ENCODE data around the gene TRIP12. TPM values are rescaled to one million over a fixed set of nuclear protein-coding genes. Genes with fewer than 3 reads are reported as not detected.

TRIP12 gene
- total RNA-seq, 4 donors from 2014 or later = 178 to 256 (median 193) TPM

DNA sequence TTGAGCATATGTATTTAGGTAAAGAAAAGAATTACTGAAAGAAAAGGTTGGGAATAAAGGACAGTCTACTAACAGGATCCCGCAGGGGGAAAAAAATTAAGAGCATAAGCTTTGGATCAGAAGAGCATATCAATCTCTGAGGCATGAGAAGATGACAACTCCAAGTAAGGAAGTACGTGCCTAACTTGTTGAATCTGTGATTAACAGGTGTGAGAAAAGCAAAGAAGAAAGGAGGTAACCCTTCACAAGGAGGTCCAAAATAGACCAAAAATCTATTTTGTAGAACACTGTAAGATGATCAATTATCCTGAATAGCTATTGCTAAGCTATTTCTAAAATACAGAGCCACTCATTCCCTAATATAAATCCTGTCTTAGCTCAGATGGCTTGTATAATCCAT is 32.8 kb downstream of the TRIP12 start:
- ATAC-seq (ENCODE audit: low FRiP score) (no peak), DNase-seq (ENCODE audit: low spot score) (no peak)
- TF ChIP-seq, protein P1, sequence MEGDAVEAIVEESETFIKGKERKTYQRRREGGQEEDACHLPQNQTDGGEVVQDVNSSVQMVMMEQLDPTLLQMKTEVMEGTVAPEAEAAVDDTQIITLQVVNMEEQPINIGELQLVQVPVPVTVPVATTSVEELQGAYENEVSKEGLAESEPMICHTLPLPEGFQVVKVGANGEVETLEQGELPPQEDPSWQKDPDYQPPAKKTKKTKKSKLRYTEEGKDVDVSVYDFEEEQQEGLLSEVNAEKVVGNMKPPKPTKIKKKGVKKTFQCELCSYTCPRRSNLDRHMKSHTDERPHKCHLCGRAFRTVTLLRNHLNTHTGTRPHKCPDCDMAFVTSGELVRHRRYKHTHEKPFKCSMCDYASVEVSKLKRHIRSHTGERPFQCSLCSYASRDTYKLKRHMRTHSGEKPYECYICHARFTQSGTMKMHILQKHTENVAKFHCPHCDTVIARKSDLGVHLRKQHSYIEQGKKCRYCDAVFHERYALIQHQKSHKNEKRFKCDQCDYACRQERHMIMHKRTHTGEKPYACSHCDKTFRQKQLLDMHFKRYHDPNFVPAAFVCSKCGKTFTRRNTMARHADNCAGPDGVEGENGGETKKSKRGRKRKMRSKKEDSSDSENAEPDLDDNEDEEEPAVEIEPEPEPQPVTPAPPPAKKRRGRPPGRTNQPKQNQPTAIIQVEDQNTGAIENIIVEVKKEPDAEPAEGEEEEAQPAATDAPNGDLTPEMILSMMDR (IDR thresholded peaks at IDR 0.05) = no peak

DNA sequence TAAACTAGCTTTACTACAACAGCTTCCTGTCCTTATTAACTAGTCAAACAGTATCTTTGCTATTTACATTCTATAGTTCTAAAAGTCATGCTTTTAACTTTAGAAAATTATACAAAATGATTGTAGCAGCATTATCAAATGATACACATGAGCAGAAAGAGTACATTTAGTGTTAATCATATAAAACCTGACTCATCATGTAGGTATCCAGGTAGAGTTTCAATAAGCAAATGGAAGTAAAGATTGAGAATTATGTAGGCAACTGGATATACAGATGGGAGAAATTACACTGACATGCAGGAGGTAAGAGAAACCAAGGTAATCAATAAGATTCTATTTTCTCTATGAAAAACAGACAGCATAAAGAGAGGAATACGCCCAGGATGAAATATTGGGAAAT is 33.8 kb downstream of the TRIP12 start:
- DNase-seq (ENCODE audit: low spot score) (no peak), ATAC-seq (ENCODE audit: low FRiP score) (no peak)
- TF ChIP-seq, protein P1 (IDR thresholded peaks at IDR 0.05) = no peak

DNA sequence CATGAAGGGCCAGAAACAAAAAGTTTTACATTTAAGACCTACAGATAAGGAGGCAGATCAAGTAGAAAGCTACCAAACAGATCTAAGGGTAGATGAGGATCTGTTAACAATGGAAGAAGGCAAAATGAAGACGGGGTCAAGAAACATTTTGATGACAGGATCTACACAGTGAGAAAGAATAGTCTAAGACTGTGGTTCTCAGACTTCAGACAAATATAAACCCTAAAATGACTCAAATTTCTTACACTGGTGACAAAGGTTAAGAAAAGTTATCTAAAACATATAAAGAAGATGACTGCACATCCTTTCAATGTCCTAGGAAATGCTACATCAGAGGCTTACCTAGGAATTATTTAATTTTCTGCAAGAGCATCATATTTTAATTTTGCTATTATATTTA is 34.4 kb downstream of the TRIP12 start:
- TF ChIP-seq, protein P1 (IDR thresholded peaks at IDR 0.05) = no peak
- no peak for ATAC-seq (ENCODE audit: low FRiP score)
- no peak for DNase-seq (ENCODE audit: low spot score)

DNA sequence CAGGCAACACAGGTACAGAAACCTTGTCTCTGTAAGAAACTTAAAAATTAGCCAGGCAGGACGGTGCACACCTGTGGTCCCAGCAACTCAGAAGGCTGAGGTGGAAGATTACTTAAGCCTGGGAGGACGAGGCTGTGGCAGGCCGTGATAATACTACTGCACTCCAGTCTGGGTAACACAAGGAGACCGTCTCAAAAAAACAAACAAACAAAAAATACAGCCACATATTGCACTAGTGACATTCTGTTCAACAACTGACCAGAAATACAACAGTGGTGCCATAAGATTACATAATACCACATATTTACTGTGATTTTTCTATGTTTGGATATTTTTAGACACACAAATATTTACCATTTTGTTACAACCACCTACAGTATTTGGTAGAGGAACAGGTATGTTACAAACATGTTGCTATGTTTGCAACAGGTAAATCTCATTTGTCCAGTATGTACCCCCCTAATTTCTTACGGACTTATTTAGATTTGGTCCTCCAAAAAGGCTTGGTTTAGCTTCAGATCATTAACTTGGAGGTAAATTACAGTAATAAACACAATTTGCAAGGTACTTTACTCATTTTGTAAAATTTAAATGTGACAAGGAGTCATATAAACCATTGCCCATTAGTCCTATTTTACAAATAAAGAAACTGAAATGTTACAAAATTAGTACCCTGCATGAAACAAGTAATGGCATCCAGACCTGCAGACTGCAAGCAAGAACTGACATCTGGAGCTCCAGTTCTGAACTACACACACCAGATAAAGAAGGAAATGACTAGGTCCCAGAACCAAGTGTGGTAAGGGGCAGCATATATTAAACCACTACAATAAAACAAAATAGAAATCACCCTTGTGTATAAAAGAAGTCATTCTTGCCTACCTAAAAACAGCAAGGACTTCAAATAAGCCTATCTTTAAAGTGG is 36.8 kb downstream of the TRIP12 start:
- no peak for ATAC-seq (ENCODE audit: low FRiP score)
- TF ChIP-seq, protein P1 (IDR thresholded peaks at IDR 0.05) = no peak
- no peak for DNase-seq (ENCODE audit: low spot score)

DNA sequence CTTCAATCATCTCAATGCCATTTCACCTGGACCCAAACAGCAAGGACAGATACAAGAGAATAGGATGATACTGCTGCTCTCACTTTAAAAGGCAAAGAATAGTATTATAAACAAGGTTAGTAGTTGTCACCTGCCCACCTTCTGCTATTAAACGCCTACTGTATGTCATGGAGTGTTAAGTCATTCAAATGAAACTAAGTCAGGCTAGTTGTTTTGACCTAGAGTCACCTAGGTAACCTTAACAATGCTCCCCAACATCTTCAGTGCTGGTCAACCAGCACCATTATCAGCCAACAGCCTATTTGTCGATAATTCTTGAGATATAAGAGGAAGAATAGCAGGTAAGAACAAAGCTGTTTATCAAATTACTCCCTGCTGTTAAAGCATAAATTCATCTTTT is 39.2 kb downstream of the TRIP12 start:
- DNase-seq (ENCODE audit: low spot score) (no peak), ATAC-seq (ENCODE audit: low FRiP score) (no peak)
- TF ChIP-seq, protein P1 (IDR thresholded peaks at IDR 0.05) = no peak

DNA sequence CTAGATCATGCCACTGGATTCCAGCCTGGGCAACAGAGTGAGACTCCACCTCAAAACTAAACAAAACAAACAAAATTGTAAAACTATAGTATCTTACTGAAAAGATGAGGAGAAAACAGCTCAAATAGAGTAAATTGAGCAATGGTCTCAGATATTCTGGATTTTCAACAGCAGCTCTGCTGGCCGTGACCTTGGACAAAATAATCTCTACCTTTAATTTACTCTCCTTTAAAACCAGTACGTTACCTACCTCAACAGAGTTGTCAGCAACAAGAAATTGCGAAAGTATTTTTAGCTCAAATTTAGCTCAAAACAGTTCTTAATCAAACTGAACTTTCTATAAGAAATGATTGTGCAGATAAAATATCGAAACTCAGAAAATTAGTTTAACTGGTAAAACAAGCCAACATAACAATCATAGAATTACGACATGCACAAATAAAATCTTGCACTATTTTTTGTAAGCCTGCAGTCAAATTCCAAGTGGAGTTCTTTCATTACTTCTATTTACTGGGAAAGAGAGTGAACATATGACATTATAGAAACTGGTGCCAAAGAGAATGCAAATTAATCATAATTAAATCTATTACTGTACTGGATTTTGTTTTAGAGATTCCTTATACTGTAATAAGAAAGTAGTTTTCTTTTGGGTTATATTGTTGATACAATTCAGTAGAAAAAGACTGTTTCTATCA is 40.8 kb downstream of the TRIP12 start:
- TF ChIP-seq, protein P1 (IDR thresholded peaks at IDR 0.05) = no peak
- DNase-seq (ENCODE audit: low spot score) = no peak
- no peak for ATAC-seq (ENCODE audit: low FRiP score)
